GM03348 (cell line): ENCODE results near the gene MCCD1.
"Not testable (repeated sequence)": the region's sequence is repeated elsewhere in the genome, so short reads cannot be mapped to it uniquely, and the experiment has no call there.

Experiments
- DNase-seq: peaks from one replicate; pipeline ENCODE4 v3.0.0; 2012; ENCODE audit warnings: low spot score

The MCCD1 gene

DNA sequence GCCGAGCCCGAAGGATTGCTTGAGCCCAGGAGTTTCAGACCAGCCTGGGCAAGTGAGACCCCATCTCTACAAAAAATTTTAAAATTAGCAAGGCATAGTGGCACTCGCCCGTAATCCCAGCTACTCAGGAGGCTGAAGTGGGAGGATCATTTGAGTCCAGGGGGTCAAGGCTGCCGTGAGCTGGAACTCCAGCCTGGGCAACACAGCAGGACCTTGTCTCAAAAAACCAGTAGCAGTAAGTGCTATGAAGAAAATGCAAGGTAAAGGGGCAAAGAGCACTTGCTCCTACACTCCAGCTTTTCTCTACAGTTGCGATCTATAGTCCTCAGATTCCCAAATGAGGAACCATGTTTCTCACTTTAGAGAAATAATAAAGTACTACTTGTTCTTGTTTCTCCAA, 14.9 kb downstream of the MCCD1 start:
- DNase-seq: no peak

- no peak for DNase-seq
These were observed 15.9 kb downstream of the MCCD1 start for GRCh38 chr6:31544676-31545075.

GRCh38 chr6:31545291-31545690, 16.5 kb downstream of the MCCD1 start:
- DNase-seq: no peak

- DNase-seq: peak; percentile 87
These were observed 17.7 kb downstream of the MCCD1 start, which contains the start of gene ATP6V1G2 for GRCh38 chr6:31546339-31546957. TSS of gene ATP6V1G2 (minus strand) at chr6:31546608. CDS start at chr6:31546559, 49 bp downstream.

GRCh38 chr6:31546958-31547726, 18.4 kb downstream of the MCCD1 start, which contains the start of gene NFKBIL1:
TSS of gene NFKBIL1 (plus strand) at chr6:31547608. CDS start at chr6:31547695, 87 bp downstream.
- DNase-seq: peak; percentile 96

DNA sequence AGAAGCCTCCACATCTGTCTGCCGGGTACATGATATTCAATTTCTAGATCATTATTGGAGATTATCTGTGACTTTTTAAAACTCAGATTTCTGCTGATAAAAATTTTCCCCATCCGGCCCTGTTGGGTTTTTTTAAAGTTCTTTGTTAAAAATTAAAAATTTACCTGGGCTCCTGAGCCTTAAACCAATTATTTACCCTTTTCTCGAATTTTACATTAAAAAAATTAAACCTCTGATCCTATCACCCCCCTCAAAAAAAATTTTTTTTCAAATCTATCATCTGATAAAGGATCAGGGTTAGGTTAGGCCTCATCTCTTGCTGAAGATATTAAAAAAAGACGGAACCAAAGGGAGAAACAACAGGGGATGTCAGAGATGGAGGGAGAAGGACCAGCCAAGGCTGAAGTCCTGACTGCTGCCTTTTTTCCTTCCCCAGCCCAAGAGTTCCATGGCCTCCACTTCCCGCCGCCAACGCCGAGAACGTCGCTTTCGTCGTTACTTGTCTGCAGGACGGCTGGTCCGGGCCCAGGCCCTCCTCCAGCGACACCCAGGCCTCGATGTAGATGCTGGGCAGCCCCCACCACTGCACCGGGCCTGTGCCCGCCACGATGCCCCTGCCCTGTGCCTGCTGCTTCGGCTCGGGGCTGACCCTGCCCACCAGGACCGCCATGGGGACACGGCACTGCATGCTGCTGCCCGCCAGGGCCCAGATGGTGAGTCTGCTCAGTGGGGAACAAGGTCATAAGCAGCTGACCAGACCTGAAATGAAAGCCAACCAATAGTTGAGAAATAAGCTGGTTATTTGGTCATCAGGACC, 19.2 kb downstream of the MCCD1 start:
- DNase-seq: no peak

GRCh38 chr6:31548544-31548873, 19.7 kb downstream of the MCCD1 start:
- no peak for DNase-seq

DNA sequence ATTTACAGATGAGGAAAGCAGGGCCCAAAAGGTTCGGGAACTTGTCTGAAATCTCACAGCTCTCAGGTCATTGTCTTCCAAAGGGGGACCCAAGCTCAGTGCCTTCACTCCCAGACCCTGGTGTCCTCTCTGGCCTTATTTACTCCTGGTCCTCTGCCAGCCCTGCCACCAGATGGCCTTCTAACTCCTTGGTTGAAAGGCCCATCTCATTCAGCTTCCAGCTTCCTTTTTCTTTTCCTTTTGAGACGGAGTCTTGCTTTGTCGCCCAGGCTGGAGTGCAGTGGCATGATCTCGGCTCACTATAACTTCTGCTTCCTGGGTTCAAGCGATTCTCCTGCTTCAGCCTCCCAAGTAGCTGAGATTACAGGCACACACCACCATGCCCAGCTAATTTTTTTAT, 22.6 kb downstream of the MCCD1 start:
- not testable (repeated sequence) for DNase-seq

GRCh38 chr6:31556307-31556706, 27.5 kb downstream of the MCCD1 start:
- no peak for DNase-seq

GRCh38 chr6:31557443-31558317, 28.9 kb downstream of the MCCD1 start:
- no peak for DNase-seq

DNA sequence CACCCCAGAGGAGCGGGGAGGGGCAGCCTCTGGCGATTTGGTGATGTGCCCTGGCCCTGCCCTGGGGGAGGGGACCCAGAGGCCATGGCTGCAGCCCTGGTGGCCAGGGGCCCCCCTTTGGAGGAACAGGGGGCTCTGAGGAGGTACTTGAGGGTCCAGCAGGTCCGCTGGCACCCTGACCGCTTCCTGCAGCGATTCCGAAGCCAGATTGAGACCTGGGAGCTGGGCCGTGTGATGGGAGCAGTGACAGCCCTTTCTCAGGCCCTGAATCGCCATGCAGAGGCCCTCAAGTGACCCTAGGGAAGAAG, 29.5 kb downstream of the MCCD1 start:
- DNase-seq: no peak

DNA sequence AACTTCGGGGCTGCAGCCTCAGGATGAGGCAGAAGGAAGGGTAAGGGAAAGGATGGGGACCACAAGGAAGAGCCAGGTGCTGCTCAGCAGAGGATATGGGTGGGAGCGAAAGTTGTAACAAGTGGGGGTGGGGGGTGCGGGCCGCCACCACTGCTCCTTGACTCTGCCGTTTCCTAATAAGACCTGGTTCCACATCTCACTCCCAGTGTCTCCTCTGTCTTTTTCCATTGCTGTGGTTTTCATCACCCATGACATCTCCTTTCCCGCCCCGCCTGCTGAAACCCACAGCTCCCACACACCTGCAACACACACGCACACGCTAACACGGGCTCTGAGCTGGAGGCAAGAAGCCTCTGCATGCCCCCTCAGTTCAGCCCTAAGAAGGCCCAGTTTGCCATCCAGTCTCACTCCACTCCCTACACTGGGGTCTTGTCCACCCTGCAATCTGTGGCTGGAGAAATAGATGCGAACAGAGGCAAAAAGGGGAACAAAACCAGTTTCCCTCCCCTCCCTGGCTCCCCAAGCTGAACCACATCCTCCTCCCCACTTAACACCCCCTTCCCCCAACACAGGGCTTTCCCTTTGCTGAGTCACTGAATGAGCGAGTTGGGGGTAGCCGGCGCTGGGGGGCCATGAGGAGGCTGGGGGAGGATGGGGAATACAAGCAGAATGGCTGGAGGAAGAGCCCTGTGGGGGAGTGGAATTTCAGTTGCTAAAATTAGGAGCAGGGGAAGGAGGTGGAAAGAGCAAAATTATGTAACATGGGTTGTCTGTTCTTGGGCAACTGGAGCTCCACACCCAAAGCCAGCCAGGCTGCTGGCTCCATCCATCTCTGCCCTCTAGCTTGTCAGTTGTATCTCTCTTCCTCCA, 30.1 kb downstream of the MCCD1 start:
- DNase-seq: peak; percentile 62

- no peak for DNase-seq
These were observed 30.8 kb downstream of the MCCD1 start for GRCh38 chr6:31559606-31559957.

DNA sequence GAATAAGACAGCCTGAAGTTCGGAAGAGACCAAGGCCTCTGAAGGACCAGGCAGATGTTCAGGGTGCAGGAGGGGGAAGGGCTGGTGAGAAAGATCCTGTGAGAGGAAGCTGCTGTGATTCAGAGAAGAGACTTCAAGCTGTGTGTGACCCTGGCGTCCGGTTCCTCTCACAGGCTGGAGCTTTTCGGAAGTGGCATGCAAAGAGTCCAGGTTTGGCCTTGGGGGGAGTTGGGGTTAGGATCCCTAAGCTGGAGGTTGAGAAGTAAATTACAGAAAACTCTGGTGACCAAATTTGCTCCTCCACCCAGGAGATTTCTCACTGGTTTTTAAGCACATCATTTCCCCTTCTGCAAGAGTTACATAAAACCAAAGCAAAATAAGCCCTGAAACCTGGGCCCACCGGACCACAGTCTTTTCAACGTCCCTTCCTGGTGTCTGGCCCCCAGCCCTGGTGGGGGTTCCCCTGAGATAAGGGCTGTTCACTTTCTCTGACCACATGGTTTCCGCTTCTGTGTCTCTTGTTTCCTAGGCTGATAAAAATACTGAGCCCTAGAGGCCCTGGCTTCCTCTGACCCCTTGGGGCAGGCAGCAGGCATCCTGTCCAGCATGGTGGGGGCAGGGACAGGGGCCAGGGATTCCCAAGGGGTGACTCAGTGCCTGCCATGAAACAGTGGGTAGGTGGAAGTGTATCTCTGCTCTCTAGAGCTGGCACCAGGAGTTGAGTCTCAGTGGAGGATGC, 31.4 kb downstream of the MCCD1 start:
- peak; percentile 70 for DNase-seq

DNA sequence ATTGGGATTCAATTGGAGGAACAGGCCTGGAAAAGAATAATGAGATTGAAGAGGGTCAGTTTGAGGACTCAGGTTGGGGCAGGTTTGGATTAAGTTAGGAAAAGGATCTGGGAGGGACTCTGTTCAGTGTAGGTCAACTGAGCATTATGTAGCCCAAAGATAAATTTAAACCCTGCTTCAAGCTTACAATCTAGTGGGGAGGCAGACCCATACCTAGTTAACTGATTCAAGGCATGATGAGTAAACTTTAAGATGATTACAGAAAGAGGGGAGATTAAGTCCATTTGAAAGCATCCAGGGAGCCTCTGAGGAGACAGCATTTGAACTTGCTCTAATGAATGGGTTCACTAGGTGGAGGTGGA, 31.9 kb downstream of the MCCD1 start:
- DNase-seq: no peak

DNA sequence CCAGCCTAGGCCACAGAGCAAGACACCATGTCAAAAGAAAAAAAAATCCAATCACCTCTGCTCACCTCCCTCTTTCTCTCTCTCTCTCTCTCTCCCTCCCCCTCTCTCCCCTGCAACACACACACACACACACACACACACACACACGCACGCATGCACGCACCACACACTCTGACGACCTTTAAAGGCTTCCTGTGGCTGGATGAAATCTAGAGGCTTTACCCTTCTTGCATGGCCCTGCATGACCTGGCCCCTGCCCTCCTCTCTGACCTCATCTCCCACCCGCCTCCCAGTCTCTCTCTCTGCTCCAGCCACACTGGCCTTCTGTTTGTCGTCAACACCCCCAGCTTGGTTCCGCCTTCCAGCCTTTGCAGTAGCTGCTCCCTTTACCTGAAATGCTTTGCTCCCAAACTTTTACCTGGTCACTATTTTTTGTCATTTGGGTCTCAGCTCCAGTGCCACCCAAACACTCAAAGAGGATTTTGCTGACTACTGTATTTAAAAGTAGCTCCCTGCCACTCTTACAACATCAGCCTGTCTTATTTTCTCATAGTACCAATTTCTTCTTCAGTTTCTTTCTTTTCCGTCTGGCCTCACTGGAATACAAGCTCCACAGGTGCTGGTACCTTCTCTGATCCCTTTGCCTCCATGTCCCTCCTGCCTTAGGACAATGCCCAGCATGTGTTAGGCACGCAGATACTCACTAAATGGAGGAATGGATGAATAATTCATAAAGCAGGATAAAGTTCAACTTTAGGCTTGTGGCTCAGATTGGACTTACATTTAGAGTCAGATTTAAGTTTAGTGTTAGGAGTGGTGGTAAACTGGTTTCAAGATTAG, 39.0 kb downstream of the MCCD1 start:
- no peak for DNase-seq

DNA sequence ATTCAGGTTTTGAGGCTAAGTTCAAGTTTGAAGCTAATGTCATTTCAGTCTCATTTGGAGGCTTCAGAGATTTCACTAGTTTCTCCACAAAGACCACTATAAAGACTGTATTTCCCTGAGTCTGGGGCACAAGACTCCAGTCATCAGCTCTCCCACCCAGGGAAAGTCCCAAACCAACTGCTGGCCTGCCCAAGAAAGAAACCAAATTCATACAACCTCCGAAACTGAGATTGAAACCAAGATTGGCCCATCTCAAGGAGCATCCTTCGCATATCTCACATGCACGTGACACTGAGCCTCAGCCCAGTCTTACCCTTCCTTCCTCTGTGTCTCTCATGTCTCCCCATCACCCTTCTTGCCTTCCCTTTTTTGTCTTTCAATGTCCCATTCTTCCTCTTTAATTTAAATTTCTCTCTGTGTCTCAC, 39.8 kb downstream of the MCCD1 start:
- no peak for DNase-seq

GRCh38 chr6:31569861-31570536, 41.2 kb downstream of the MCCD1 start:
- DNase-seq: no peak
